Lower leg skin (tissue), 4 donors: ENCODE data around the gene NPS. TPM values are rescaled to one million over a fixed set of nuclear protein-coding genes. Genes with fewer than 3 reads are reported as not detected.

Experiments used
- DNase-seq, 2 donors: peaks; one replicate each; pipeline ENCODE4 v3.0.0-alpha.2; 2019; ENCODE audit warnings: low spot score in 2 of 2
- H3K4me3 ChIP-seq: fragments of 200-600 bp; sonication (generic); 2 replicates; pipeline ENCODE4 v1.5.1; 2017; ENCODE audit warnings: mild to moderate bottlenecking, low read depth; ENCODE audit not compliant: poor library complexity, severe bottlenecking
- CTCF ChIP-seq, 3 donors: fragments of 450-650 bp; IDR thresholded peaks; one replicate each; pipeline ENCODE4 v1.5.1; 2016; ENCODE audit warnings: antibody characterized with exemption in 3 of 3, mild to moderate bottlenecking in 3 of 3, moderate library complexity in 2 of 3
- POLR2A ChIP-seq, 2 donors: fragments of 450-650 bp; IDR thresholded peaks; one replicate each; pipeline ENCODE4 v1.6.1; 2016 to 2017; ENCODE audit warnings: antibody characterized with exemption in 2 of 2, mild to moderate bottlenecking in 1 of 2, moderate library complexity in 1 of 2
- WGBS, 2 donors: methylation state at CpG; one replicate each; pipeline ENCODE4 v1.1.5; 2018; 5-methylcytosine and 5-hydroxymethylcytosine counted together
- intact Hi-C: fragments of 100-400 bp; cut with DNase I; formaldehyde crosslinking; loops from one replicate; pipeline ENCODE4 v1.15.0; 2023; ENCODE audit warnings: low total_unique reads
- total RNA-seq, 4 donors: library from RNA; depleted of rRNA; stranded (reverse); fragments of >200 nt; gene quantifications; one replicate each; pipeline ENCODE4 v1.1.0, GENCODE V29; 2016

Gene NPS
- total RNA-seq, 4 donors from 2014 or later: not detected

GRCh38 chr10:127524908-127525665 lies 24.0 kb upstream of the NPS start:
- intact Hi-C loops: no loop called here
- DNase-seq: no peak
- 49 to 55% methylated on average over 7 of the region's 7 CpGs for WGBS, 2 donors
- no peak overlapping the region for H3K4me3 ChIP-seq
- no peak for TF ChIP-seq CTCF (IDR thresholded peaks at IDR 0.05)
- TF ChIP-seq POLR2A (IDR thresholded peaks at IDR 0.05): no peak

- intact Hi-C loops: no loop called here
- TF ChIP-seq POLR2A (IDR thresholded peaks at IDR 0.05) (no peak), CTCF (IDR thresholded peaks at IDR 0.05) (no peak)
- no peak overlapping the region for H3K4me3 ChIP-seq
- 77 to 82% methylated on average over 3 of the region's 3 CpGs for WGBS, 2 donors
- DNase-seq: no peak
These were observed 23.4 kb upstream of the NPS start for GRCh38 chr10:127525686-127526085.

- no peak for TF ChIP-seq POLR2A (IDR thresholded peaks at IDR 0.05)
- no peak for TF ChIP-seq CTCF (IDR thresholded peaks at IDR 0.05)
- no peak overlapping the region for H3K4me3 ChIP-seq
- intact Hi-C loops: no loop called here
- WGBS, 2 donors: 81 to 90% methylated on average over 4 of the region's 4 CpGs
- DNase-seq: no peak
These were observed 22.9 kb upstream of the NPS start for GRCh38 chr10:127526161-127526560.

GRCh38 chr10:127527320-127527719 lies 21.8 kb upstream of the NPS start:
- intact Hi-C loops: no loop called here
- H3K4me3 ChIP-seq: no peak overlapping the region
- TF ChIP-seq CTCF (IDR thresholded peaks at IDR 0.05) (no peak), POLR2A (IDR thresholded peaks at IDR 0.05) (no peak)
- no peak for DNase-seq
- 55% methylated on average over 4 of the region's 4 CpGs for WGBS, 2 donors

- DNase-seq: no peak
- TF ChIP-seq CTCF (IDR thresholded peaks at IDR 0.05) (no peak), POLR2A (IDR thresholded peaks at IDR 0.05) (no peak)
- WGBS, 2 donors: 38 to 43% methylated on average over 8 of the region's 8 CpGs
- intact Hi-C loops: no loop called here
- no peak overlapping the region for H3K4me3 ChIP-seq
These were observed 21.2 kb upstream of the NPS start for GRCh38 chr10:127527891-127528290.

- TF ChIP-seq POLR2A (IDR thresholded peaks at IDR 0.05) (no peak), CTCF (IDR thresholded peaks at IDR 0.05) (no peak)
- WGBS, 2 donors: 92 to 93% methylated on average over 6 of the region's 6 CpGs
- intact Hi-C loops: no loop called here
- DNase-seq: no peak
- no peak overlapping the region for H3K4me3 ChIP-seq
These were observed 16.9 kb upstream of the NPS start for GRCh38 chr10:127532193-127532592.
